ENCODE measurements around the gene SAC3D1. TPM values are rescaled to one million over a fixed set of nuclear protein-coding genes. Genes with fewer than 3 reads are reported as not detected.
A peak's percentile ranks its signal among the peaks of the same experiment; 100 is the strongest.

SAC3D1 gene
- total and polyA plus RNA-seq, 2 experiments from 2014 or later = 12.8 to 14.9 TPM

DNA sequence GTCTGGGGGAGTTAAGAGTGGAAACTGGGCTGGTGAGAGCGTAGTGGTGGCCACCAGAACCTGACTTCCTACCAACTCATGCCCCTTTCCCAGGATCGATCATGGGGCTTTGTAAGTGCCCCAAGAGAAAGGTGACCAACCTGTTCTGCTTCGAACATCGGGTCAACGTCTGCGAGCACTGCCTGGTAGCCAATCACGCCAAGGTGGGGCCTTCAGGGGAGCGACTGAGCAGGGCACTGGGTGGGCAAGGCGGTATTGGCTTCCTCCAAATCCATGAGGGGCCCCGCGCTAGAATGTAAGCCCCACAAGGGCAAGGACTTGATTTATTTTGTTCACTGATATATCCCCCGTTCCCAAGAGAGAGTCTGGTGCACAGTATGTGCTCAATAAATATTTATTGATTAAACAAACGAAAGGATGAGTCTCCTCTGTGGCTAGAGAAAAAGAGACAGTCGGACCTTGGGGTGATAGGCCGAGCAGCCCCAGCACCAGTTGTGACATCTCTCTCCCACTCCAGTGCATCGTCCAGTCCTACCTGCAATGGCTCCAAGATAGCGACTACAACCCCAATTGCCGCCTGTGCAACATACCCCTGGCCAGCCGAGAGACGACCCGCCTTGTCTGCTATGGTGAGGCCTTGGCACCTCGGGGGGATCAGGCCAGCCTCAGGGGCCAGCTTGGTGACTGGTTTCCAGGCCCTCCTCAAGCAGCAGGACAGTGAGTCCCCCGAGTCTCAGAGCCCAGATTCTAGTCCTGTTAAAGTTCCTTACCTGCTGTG lies 43.8 kb downstream of the SAC3D1 start:
- H3K4me1 ChIP-seq (ENCODE audit: insufficient read depth) = 0 out of 2 replicates have a peak, but pooled peaks cover 5% of the 10 kb centered on the region
- DNase-seq = peak; percentile 50
- in situ Hi-C loops (cut with MboI) = no loop called here
- H3K9me3 ChIP-seq (ENCODE audit: low read depth) = no peaks in the 10 kb centered on the region
- H3K27me3 ChIP-seq (replicated peaks; ENCODE audit: insufficient read depth) = no peaks in the 10 kb centered on the region
- H3K4me2 ChIP-seq (ENCODE audit: unreplicated experiment) = peak overlapping the region; percentile 93
- TF ChIP-seq EZH2 (IDR thresholded peaks at IDR 0.05; ENCODE audit: insufficient read depth, poor library complexity, severe bottlenecking) (no peak), EZH2phosphoT487 (IDR thresholded peaks at IDR 0.05; ENCODE audit: insufficient read depth, low read depth) (no peak)
- H3K27ac ChIP-seq = peak overlapping the region; percentile 89
- H3K4me3 ChIP-seq = peak overlapping the region; percentile 93
- peak overlapping the region; percentile 93; the same call in 1 of the 2 replicates for H2AFZ ChIP-seq
- peak overlapping the region; percentile 94 for H3K9ac ChIP-seq
- peaks cover 54% of the 10 kb centered on the region for H3K79me2 ChIP-seq (ENCODE audit: insufficient read depth)
- H4K20me1 ChIP-seq (ENCODE audit: insufficient read depth) = no peaks in the 10 kb centered on the region
- peaks cover 9% of the 10 kb centered on the region; the same call in 1 of the 2 replicates for H3K36me3 ChIP-seq (ENCODE audit: low read depth)
- 30 to 32% methylated on average over 23 of the region's 23 CpGs for WGBS, 2 experiments (ENCODE audit: low coverage in 1 of 2, low lambda C conversion rate in 2 of 2, missing lambda C conversion rate in 2 of 2)
- no peaks in the 10 kb centered on the region for H3F3A ChIP-seq (ENCODE audit: insufficient read depth)
- no peaks in the 10 kb centered on the region for H3K9me2 ChIP-seq (ENCODE audit: insufficient read depth)

DNA sequence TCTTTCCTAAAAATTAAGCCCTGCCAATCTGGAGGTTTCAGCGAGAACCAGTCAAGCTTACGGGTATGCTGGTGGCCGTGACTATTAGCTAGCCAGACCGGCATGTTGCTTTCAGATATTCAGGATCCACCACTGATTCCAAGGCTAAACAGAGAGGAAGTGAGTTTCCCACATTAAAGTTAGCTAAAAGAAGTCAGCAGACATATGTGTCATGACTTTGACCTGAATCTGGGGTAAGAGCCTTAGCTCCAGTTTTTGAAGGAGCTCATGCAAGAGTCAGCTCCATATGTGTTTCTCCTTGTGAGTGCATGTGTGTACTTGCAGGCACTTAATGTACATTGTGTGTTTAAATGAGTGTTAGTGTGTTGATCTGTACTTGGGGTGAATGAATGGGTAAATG lies 44.4 kb downstream of the SAC3D1 start:
- TF ChIP-seq EZH2phosphoT487 (IDR thresholded peaks at IDR 0.05; ENCODE audit: insufficient read depth, low read depth) (no peak), EZH2 (IDR thresholded peaks at IDR 0.05; ENCODE audit: insufficient read depth, poor library complexity, severe bottlenecking) (no peak)
- Histone ChIP-seq H3K4me1 (ENCODE audit: insufficient read depth) (0 out of 2 replicates have a peak, but pooled peaks cover 5% of the 10 kb centered on the region), H3F3A (ENCODE audit: insufficient read depth) (no peaks in the 10 kb centered on the region), H3K79me2 (ENCODE audit: insufficient read depth) (peaks cover 50% of the 10 kb centered on the region), H3K4me2 (ENCODE audit: unreplicated experiment) (peak overlapping the region; percentile 93), H3K9me2 (ENCODE audit: insufficient read depth) (no peaks in the 10 kb centered on the region), H3K4me3 (peak overlapping the region; percentile 93), H3K27ac (peak overlapping the region; percentile 89; the same call in 1 of the 2 replicates), H3K9ac (peak overlapping the region; percentile 94), H3K27me3 (replicated peaks; ENCODE audit: insufficient read depth) (no peaks in the 10 kb centered on the region), H3K9me3 (ENCODE audit: low read depth) (no peaks in the 10 kb centered on the region), H4K20me1 (ENCODE audit: insufficient read depth) (no peaks in the 10 kb centered on the region), H2AFZ (no peak overlapping the region), H3K36me3 (ENCODE audit: low read depth) (peaks cover 9% of the 10 kb centered on the region; the same call in 1 of the 2 replicates)
- in situ Hi-C loops (cut with MboI) = no loop called here
- WGBS, 2 experiments (ENCODE audit: low coverage in 1 of 2, low lambda C conversion rate in 2 of 2, missing lambda C conversion rate in 2 of 2) = 88 to 89% methylated on average over 4 of the region's 4 CpGs
- DNase-seq = peak; percentile 39

DNA sequence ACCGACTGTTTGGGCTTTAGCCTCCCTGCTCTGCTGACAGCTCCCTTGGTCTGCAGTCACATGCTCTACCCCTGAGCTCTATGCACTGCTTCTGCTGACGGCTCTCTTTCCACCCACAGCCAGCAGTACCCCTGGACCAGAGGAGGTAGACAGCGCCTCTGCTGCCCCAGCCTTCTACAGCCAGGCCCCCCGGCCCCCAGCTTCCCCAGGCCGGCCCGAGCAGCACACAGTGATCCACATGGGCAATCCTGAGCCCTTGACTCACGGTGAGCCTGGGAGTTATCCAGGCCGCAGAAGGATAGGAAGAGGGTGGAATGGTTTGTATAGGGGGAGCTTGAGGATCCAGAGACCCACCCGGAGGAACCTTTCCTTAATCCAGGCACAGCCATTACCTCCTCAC lies 45.8 kb downstream of the SAC3D1 start:
- no peaks in the 10 kb centered on the region for H3K9me3 ChIP-seq (ENCODE audit: low read depth)
- 0 out of 2 replicates have a peak, but pooled peaks cover 5% of the 10 kb centered on the region for H3K4me1 ChIP-seq (ENCODE audit: insufficient read depth)
- TF ChIP-seq EZH2phosphoT487 (IDR thresholded peaks at IDR 0.05; ENCODE audit: insufficient read depth, low read depth) (no peak), EZH2 (IDR thresholded peaks at IDR 0.05; ENCODE audit: insufficient read depth, poor library complexity, severe bottlenecking) (no peak)
- WGBS, 2 experiments (ENCODE audit: low coverage in 1 of 2, low lambda C conversion rate in 2 of 2, missing lambda C conversion rate in 2 of 2) = 72 to 76% methylated on average over 8 to 9 of the region's 9 CpGs
- peaks cover 9% of the 10 kb centered on the region; the same call in 1 of the 2 replicates for H3K36me3 ChIP-seq (ENCODE audit: low read depth)
- DNase-seq = no peak
- no peaks in the 10 kb centered on the region for H3F3A ChIP-seq (ENCODE audit: insufficient read depth)
- H3K79me2 ChIP-seq (ENCODE audit: insufficient read depth) = peaks cover 37% of the 10 kb centered on the region
- H3K9ac ChIP-seq = no peak overlapping the region
- no peak overlapping the region for H3K4me3 ChIP-seq
- H3K27me3 ChIP-seq (replicated peaks; ENCODE audit: insufficient read depth) = no peaks in the 10 kb centered on the region
- no peak overlapping the region for H3K27ac ChIP-seq
- no peaks in the 10 kb centered on the region for H4K20me1 ChIP-seq (ENCODE audit: insufficient read depth)
- no peak overlapping the region for H2AFZ ChIP-seq
- H3K9me2 ChIP-seq (ENCODE audit: insufficient read depth) = no peaks in the 10 kb centered on the region
- H3K4me2 ChIP-seq (ENCODE audit: unreplicated experiment) = no peak overlapping the region
- in situ Hi-C loops (cut with MboI) = no loop called here

DNA sequence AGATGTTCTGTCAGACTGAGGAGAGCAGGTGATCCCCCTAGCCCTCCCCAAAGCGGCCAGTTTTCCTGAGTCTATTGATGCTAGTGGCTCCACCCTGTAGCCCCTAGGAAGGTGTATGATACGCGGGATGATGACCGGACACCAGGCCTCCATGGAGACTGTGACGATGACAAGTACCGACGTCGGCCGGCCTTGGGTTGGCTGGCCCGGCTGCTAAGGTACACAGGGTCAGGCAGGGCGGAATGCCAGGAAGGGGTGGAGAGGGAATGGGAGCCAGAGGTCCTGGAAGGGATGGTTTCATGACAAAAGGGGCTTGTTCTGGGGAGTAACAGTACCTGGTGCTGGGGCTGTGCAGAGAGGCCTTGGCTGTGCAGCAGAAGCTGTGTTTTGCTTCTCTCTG lies 46.2 kb downstream of the SAC3D1 start:
- no peak overlapping the region for H3K9ac ChIP-seq
- DNase-seq = no peak
- no peaks in the 10 kb centered on the region for H3F3A ChIP-seq (ENCODE audit: insufficient read depth)
- H3K36me3 ChIP-seq (ENCODE audit: low read depth) = peaks cover 9% of the 10 kb centered on the region; the same call in 1 of the 2 replicates
- no peaks in the 10 kb centered on the region for H3K9me3 ChIP-seq (ENCODE audit: low read depth)
- H3K27me3 ChIP-seq (replicated peaks; ENCODE audit: insufficient read depth) = no peaks in the 10 kb centered on the region
- in situ Hi-C loops (cut with MboI) = no loop called here
- 0 out of 2 replicates have a peak, but pooled peaks cover 5% of the 10 kb centered on the region for H3K4me1 ChIP-seq (ENCODE audit: insufficient read depth)
- H3K9me2 ChIP-seq (ENCODE audit: insufficient read depth) = no peaks in the 10 kb centered on the region
- WGBS, 2 experiments (ENCODE audit: low coverage in 1 of 2, low lambda C conversion rate in 2 of 2, missing lambda C conversion rate in 2 of 2) = 89 to 94% methylated on average over 11 of the region's 11 CpGs
- TF ChIP-seq EZH2phosphoT487 (IDR thresholded peaks at IDR 0.05; ENCODE audit: insufficient read depth, low read depth) (no peak), EZH2 (IDR thresholded peaks at IDR 0.05; ENCODE audit: insufficient read depth, poor library complexity, severe bottlenecking) (no peak)
- H3K4me3 ChIP-seq = no peak overlapping the region
- no peak overlapping the region for H2AFZ ChIP-seq
- H3K4me2 ChIP-seq (ENCODE audit: unreplicated experiment) = no peak overlapping the region
- no peak overlapping the region for H3K27ac ChIP-seq
- peaks cover 33% of the 10 kb centered on the region for H3K79me2 ChIP-seq (ENCODE audit: insufficient read depth)
- no peaks in the 10 kb centered on the region for H4K20me1 ChIP-seq (ENCODE audit: insufficient read depth)
